HTR-8/SVneo (cell line): ENCODE measurements around the gene ATP1A3.
"Not testable (repeated sequence)": the region's sequence is repeated elsewhere in the genome, so short reads cannot be mapped to it uniquely, and the experiment has no call there.

Source experiments
- DNase-seq: peaks from one replicate; pipeline ENCODE4 v3.0.0; 2011; ENCODE audit warnings: low spot score, mixed read lengths; ENCODE audit not compliant: insufficient read length
- FAIRE-seq: peaks from 2 replicates; lab custom pipeline; 2011; peaks lifted over from hg19 to GRCh38; lab: Jason Lieb, UNC

Gene ATP1A3

GRCh38 chr19:41955521-41955920 is 38.5 kb downstream of the ATP1A3 start:
- no peak for DNase-seq
- FAIRE-seq = no peak

DNA sequence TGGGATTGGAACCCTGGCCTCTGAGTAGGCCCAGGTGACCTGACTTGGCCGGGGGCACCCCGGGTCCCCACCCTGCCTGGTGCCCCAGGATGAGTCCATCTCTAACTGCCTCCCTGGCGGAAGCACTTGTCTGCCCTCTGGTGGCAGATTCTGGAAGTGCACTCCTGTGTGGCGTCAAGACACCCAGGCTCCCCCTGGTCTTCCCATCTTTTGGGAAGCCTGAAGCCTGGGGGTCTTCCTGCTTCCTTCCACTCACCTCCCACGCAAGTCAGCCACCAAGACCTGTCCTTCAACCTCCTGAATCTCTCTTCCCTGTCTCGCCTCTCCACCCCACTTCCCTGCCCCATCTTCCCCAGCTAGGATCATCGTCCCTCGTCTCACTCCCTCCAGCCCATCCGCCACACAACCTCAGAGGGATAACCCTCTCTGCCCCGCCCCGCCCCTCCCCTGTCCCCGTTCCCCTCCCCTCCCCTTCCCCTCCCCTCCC is 42.3 kb downstream of the ATP1A3 start:
- FAIRE-seq = peak; percentile 44
- DNase-seq = peak; percentile 88

GRCh38 chr19:41947091-41947490 is 46.9 kb downstream of the ATP1A3 start:
- FAIRE-seq (no peak), DNase-seq (no peak)

- FAIRE-seq = no peak
- DNase-seq = no peak
Observed at GRCh38 chr19:41945135-41945766, 48.8 kb downstream of the ATP1A3 start.

- no peak for FAIRE-seq
- no peak for DNase-seq
Observed at GRCh38 chr19:41944336-41944735, 49.7 kb downstream of the ATP1A3 start.

DNA sequence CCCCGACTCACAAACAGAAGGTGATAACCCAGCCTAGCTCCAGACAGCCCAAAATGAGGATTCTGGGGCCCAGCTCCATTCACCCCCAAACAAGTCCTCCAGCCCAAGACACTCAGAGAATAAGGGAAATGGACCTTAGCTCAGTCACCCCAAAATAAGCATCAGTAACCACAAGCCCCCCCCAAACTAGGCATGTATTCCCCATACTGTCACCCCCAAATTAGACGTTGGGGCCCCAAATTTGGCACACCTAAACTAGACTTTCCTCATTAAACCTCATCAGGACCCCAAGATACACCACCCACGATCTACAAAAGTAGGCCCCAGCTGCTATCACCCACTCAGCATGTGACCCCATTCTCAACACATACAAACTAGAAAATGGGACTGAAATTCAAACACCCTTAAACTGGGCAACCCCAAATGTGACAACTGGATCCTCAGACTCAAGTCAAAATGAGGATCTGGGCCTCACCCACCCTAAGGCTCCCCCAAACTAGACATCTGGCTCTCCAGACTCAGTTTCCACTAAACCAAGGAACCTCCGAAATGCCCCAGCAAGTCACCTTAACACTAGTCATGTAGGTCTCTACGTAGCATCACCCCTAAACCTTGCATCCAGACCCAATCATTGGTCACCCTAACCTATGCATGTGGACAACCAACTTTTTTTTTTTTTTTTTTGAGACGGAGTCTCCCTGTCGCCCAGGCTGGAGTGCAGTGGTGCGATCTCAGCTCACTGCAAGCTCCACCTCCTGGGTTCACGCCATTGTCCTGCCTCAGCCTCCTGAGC is 52.4 kb downstream of the ATP1A3 start:
- FAIRE-seq (no peak), DNase-seq (no peak)

DNA sequence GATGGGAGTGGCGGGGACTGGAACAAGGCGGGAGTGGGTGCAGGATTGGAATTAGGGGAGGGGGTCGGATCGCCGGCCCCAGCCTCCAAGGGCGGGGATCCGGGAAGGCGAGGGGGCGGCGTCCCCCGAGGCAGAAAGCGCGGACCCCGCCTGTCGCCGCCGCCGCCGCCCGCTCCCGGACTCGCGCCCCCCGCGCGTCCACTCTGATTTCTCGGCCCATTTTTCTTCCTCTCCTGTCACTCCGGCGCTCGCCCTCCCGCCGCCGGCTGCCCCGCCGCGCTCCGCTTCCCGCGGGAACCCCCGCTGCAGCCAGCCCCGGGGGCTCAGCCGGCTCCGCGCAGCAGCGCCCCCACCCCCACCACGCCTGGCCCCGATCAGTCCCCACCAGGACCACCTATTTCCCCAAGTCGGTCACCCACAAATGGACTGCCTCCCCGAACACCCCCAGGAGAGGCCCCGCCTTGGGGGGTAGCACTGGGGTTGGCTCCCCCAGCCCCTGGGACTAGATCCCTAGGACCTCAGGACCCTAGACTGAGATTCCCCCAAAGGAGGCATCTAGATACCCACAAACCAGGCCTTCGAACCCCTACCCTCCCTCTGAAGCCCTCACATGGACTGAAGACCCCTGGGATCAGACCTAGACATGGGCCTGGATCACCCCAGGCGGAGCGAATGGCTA is 53.2 kb downstream of the ATP1A3 start:
- DNase-seq (no peak), FAIRE-seq (no peak)

DNA sequence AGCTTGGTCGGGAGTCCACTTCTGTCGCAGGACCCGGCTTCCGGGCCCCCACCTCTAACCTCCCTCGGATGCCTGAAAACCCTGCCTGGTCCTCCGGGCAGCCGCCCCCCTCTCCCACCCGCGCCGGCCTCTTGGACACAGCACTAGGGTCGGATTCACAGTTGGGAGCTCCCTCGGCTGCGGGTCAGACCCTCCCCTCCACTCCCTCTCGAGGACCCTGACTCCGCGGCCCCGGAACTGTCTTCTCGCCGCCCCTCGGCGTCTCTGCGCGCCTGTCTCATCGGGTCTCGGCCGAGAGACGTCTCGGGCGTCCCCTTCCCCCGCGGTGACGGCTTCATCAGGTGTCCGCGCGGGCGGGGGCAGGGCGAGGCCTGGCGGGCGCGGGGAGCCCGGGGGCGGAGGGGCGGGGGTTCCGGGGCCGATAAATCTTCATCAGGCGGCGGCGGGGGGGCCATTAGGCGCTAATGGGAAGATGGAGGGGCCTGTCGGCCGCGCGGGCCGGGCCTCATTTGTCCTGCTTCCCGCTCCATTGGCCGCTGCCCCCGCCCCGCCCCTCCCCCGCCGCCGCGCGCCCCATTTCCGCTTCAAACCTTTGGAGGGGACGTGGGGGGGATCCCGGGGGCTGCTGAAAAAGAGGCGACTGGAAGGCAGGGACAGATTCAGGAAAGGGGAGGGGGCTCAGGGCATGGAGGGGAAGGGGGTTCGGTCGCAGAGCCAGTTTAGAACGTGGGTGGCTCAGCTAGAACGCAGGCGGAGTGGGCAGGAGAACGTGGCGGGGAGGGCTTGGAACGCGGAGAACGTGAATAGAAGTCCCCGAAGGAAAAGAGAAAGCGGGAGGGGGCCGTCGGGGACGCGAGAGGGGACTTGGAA is 53.9 kb downstream of the ATP1A3 start:
- peak; percentile 79 for DNase-seq
- peak; percentile 65 for FAIRE-seq

- DNase-seq, FAIRE-seq: not testable (repeated sequence)
Observed at GRCh38 chr19:41939209-41939608, 54.8 kb downstream of the ATP1A3 start.

GRCh38 chr19:41937525-41938468 is 56.2 kb downstream of the ATP1A3 start:
- FAIRE-seq (peak; percentile 57), DNase-seq (no peak)

DNA sequence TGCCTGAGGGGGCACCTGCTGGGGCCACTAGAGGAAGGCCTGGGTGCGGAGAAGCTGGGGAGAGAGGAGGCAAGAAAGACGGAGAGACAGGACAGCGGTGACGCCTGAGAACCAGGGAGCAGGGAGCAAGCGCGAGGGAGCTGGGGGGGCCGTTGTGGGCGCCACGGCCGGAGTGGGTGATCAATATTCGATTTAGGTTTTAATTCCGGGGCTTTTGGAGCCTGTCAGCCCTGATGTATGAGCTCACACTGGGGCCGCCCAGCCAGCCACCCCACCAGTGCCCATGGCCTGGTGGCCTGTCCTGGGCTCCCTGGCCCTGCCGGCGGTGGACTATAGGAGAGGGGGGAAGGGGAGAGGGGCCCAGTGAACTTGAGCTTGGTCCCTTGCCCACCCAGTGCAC is 57.1 kb downstream of the ATP1A3 start:
- FAIRE-seq (no peak), DNase-seq (no peak)

- FAIRE-seq = no peak
- no peak for DNase-seq
Observed at GRCh38 chr19:41936416-41936850, 57.6 kb downstream of the ATP1A3 start.

- DNase-seq (no peak), FAIRE-seq (no peak)
Observed at GRCh38 chr19:41935760-41936415, 58.1 kb downstream of the ATP1A3 start.

- FAIRE-seq = peak; percentile 9
- peak; percentile 88 for DNase-seq
Observed at GRCh38 chr19:41934849-41935374, 59.1 kb downstream of the ATP1A3 start.

DNA sequence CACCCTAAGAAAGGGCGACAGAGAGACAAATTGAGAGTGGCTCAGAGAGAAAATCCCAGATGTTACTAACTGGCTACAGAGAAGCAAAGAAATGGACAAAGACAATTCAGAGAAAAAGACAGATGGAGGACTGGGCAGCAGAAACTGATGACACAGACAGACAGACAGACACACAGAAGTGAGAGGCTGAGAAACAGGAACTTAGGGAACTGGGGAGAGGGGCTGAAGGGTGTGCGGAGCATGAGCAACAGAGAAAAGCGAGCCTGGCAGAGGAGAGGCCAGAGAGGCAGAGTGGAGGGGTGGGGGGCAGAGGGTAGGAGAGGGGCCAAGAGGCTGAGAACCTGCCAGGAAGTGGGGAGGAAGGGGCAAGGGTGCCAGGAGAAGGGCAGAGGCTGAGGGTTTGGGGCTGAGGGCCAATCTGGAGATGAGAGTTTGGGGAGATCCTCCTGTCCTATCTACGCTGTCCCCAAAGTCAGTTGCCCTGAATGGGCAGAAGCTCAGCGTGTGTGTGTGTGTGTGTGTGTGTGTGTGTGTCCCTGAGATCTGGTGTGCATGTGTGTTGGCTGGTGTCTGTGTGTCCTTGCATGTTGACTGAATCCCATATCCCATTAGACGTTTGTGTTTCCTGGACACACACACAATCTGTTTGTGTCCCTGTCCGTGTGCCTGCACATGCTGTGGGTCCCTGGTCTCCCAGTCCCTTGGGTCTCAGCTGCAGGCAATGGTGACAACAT is 60.2 kb downstream of the ATP1A3 start:
- no peak for FAIRE-seq
- DNase-seq = no peak

DNA sequence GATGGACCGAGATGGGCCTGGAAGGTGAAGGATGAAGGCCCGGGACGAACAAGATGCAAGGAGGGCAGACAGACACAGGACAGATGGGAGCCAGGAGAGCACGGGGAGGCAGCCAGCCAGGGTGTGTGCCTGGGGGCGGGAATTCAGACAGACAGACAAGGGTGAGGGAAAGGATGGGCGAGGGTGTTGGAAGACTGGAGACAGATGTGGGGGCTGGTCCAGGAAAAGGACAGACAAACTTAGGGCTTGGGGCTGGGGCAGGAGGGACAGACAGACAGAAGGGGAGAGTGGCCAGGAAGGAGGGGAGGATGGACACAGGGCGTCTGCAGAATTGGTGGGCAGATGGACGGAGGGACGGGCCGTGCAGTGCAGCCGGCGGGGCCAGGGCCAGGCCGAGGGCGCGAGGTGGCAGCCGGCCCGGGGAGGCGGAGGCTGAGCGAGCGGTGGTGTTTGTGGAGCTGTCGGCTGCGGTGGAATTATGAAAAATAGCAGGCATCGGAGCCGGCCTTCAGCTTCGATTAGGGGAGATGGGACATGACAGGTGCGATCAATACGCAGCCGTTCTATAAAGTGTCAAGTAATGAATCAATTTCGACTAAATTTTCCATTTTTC is 61.2 kb downstream of the ATP1A3 start:
- FAIRE-seq (no peak), DNase-seq (no peak)

- DNase-seq = no peak
- FAIRE-seq = no peak
Observed at GRCh38 chr19:41932259-41932719, 61.7 kb downstream of the ATP1A3 start.
